ENCODE measurements around the gene CYSRT1.

CYSRT1 gene

GRCh38 chr9:137224830-137225694, at the start of gene CYSRT1:
CYSRT1 (plus strand) TSS chr9:137225174; CDS start chr9:137225622, 448 bp downstream.
- H3K27ac ChIP-seq (ENCODE audit: poor library complexity, severe bottlenecking), result peak within 1 kb of the TSS; percentile 92
- no peak for DNase-seq (ENCODE audit: low spot score)
- H3K9me3 ChIP-seq (ENCODE audit: severe bottlenecking), result no peaks in the 10 kb centered on the region
- H3K36me3 ChIP-seq (ENCODE audit: low read depth), result no peaks in the 10 kb centered on the region
- no peak for TF ChIP-seq CTCF (IDR thresholded peaks at IDR 0.05; ENCODE audit: poor library complexity, severe bottlenecking)
- H3K4me3 ChIP-seq (ENCODE audit: severe bottlenecking), result peak within 1 kb of the TSS; percentile 45
- H3K4me1 ChIP-seq (ENCODE audit: insufficient read depth, poor library complexity, severe bottlenecking), result peaks cover 32% of the 10 kb centered on the region
- peak; percentile 1; the same call in 1 of the 3 replicates for ATAC-seq (ENCODE audit: low read depth)
- H3K27me3 ChIP-seq (ENCODE audit: insufficient read depth, poor library complexity, severe bottlenecking), result no peaks in the 10 kb centered on the region

DNA sequence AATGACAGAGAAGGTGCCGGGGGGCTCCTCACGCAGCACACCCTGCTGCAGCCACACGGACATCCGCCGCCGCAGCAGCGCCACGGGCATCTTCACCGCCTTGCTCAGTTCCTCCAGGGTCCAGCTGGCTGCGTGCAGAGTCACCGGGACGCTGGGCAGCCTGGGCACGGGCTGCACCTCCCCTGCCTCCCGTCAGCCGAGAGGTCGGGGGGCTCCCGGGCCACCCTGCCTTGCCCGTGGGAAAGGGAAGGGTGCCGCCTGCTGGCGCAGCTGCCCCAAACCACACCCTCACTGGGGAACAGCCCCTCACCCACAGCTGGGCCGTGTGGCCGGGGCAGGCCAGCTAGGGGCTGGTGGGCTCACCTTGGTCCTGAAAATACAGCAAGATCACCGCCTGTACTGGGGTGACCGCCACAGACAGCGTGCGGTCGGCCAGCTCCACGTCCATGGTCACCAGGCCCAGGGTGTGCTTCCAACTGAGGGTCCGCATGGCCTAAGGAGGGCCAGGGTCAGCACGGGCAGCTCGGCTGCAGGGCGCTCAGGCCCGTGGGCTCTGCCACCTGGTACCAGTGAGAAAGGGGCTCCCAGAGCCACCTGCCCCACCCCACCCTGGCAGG, 49.5 kb upstream of the CYSRT1 start:
- no peaks in the 10 kb centered on the region for H3K9me3 ChIP-seq (ENCODE audit: severe bottlenecking)
- peaks cover 4% of the 10 kb centered on the region; the same call in 1 of the 2 replicates for H3K36me3 ChIP-seq (ENCODE audit: low read depth)
- TF ChIP-seq CTCF (IDR thresholded peaks at IDR 0.05; ENCODE audit: poor library complexity, severe bottlenecking), result no peak
- no peak overlapping the region for H3K27ac ChIP-seq (ENCODE audit: poor library complexity, severe bottlenecking)
- no peaks in the 10 kb centered on the region for H3K4me1 ChIP-seq (ENCODE audit: insufficient read depth, poor library complexity, severe bottlenecking)
- peaks cover 41% of the 10 kb centered on the region for H3K27me3 ChIP-seq (ENCODE audit: insufficient read depth, poor library complexity, severe bottlenecking)
- H3K4me3 ChIP-seq (ENCODE audit: severe bottlenecking), result no peak overlapping the region
- ATAC-seq (ENCODE audit: low read depth) (no peak), DNase-seq (ENCODE audit: low spot score) (no peak)

GRCh38 chr9:137176302-137177182, 48.4 kb upstream of the CYSRT1 start:
- TF ChIP-seq CTCF (IDR thresholded peaks at IDR 0.05; ENCODE audit: poor library complexity, severe bottlenecking), result peak; percentile 65
- Histone ChIP-seq H3K27me3 (ENCODE audit: insufficient read depth, poor library complexity, severe bottlenecking) (peaks cover 30% of the 10 kb centered on the region), H3K27ac (ENCODE audit: poor library complexity, severe bottlenecking) (no peak overlapping the region), H3K36me3 (ENCODE audit: low read depth) (peaks cover 9% of the 10 kb centered on the region; the same call in 1 of the 2 replicates), H3K9me3 (ENCODE audit: severe bottlenecking) (no peaks in the 10 kb centered on the region), H3K4me3 (ENCODE audit: severe bottlenecking) (no peak overlapping the region), H3K4me1 (ENCODE audit: insufficient read depth, poor library complexity, severe bottlenecking) (no peaks in the 10 kb centered on the region)
- DNase-seq (ENCODE audit: low spot score), result no peak
- peak; percentile 64 for ATAC-seq (ENCODE audit: low read depth)

GRCh38 chr9:137178201-137178938, 46.6 kb upstream of the CYSRT1 start:
- ATAC-seq (ENCODE audit: low read depth) (no peak), DNase-seq (ENCODE audit: low spot score) (no peak)
- Histone ChIP-seq H3K9me3 (ENCODE audit: severe bottlenecking) (no peaks in the 10 kb centered on the region), H3K27me3 (ENCODE audit: insufficient read depth, poor library complexity, severe bottlenecking) (peaks cover 18% of the 10 kb centered on the region), H3K4me1 (ENCODE audit: insufficient read depth, poor library complexity, severe bottlenecking) (no peaks in the 10 kb centered on the region), H3K27ac (ENCODE audit: poor library complexity, severe bottlenecking) (no peak overlapping the region), H3K36me3 (ENCODE audit: low read depth) (peaks cover 23% of the 10 kb centered on the region), H3K4me3 (ENCODE audit: severe bottlenecking) (no peak overlapping the region)
- no peak for TF ChIP-seq CTCF (IDR thresholded peaks at IDR 0.05; ENCODE audit: poor library complexity, severe bottlenecking)
